Endothelial cell (in vitro differentiated cells): ENCODE results near the gene TRIM44. TPM values are rescaled to one million over a fixed set of nuclear protein-coding genes. Genes with fewer than 3 reads are reported as not detected.

Experiments
- DNase-seq: peaks from one replicate; pipeline ENCODE4 v3.0.0; 2021; ENCODE audit warnings: low spot score
- H3K27ac Mint-ChIP-seq: one replicate; pipeline ENCODE4 v1.8.0; 2021; ENCODE audit warnings: mixed read lengths, inconsistent platforms; ENCODE audit not compliant: unreplicated experiment
- H3K27me3 Mint-ChIP-seq: one replicate; pipeline ENCODE4 v1.8.0; 2021; ENCODE audit warnings: mild to moderate bottlenecking, moderate library complexity, mixed read lengths, inconsistent platforms; ENCODE audit not compliant: unreplicated experiment
- H3K36me3 Mint-ChIP-seq: one replicate; pipeline ENCODE4 v1.8.0; 2021; ENCODE audit warnings: mild to moderate bottlenecking, low read depth, mixed read lengths, inconsistent platforms; ENCODE audit not compliant: unreplicated experiment
- H3K4me1 Mint-ChIP-seq: one replicate; pipeline ENCODE4 v1.8.0; 2021; ENCODE audit warnings: mild to moderate bottlenecking, mixed read lengths, inconsistent platforms; ENCODE audit not compliant: unreplicated experiment
- H3K4me3 Mint-ChIP-seq: one replicate; pipeline ENCODE4 v1.8.0; 2021; ENCODE audit warnings: mild to moderate bottlenecking, mixed read lengths, inconsistent platforms; ENCODE audit not compliant: unreplicated experiment
- H3K9me3 Mint-ChIP-seq: one replicate; pipeline ENCODE4 v1.8.0; 2021; ENCODE audit warnings: mixed read lengths, inconsistent platforms; ENCODE audit not compliant: unreplicated experiment
- long read RNA-seq: library from polyadenylated mRNA; unstranded; transcript quantifications from one replicate; pipeline ENCODE4 v2.0.0, GENCODE V29; 2020; ENCODE audit not compliant: unreplicated experiment
- total RNA-seq: library from RNA; stranded (reverse); fragmentation: NEBNext Ultra II Directional; extraction: Animal tissue kit (Norgen Biotek cat#: 25700); gene quantifications from one replicate; pipeline ENCODE4 v1.2.1, GENCODE V29; 2021; ENCODE audit not compliant: unreplicated experiment
- TF ChIP-seq, protein P1 (sequence below): fragments of 200-600 bp; sonication (generic); IDR thresholded peaks from one replicate; pipeline ENCODE4 v1.5.0; 2021; ENCODE audit warnings: antibody characterized with exemption; ENCODE audit not compliant: unreplicated experiment

Gene TRIM44, protein sequence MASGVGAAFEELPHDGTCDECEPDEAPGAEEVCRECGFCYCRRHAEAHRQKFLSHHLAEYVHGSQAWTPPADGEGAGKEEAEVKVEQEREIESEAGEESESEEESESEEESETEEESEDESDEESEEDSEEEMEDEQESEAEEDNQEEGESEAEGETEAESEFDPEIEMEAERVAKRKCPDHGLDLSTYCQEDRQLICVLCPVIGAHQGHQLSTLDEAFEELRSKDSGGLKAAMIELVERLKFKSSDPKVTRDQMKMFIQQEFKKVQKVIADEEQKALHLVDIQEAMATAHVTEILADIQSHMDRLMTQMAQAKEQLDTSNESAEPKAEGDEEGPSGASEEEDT
- total RNA-seq: 48.6 TPM
- long read RNA-seq, full-length matches to known transcripts: 11 of 15 reads
- long read RNA-seq, partial matches to known transcripts: 0 of 15 reads
- long read RNA-seq, other reads (novel, unspliced or antisense): 4 of 15 reads

DNA sequence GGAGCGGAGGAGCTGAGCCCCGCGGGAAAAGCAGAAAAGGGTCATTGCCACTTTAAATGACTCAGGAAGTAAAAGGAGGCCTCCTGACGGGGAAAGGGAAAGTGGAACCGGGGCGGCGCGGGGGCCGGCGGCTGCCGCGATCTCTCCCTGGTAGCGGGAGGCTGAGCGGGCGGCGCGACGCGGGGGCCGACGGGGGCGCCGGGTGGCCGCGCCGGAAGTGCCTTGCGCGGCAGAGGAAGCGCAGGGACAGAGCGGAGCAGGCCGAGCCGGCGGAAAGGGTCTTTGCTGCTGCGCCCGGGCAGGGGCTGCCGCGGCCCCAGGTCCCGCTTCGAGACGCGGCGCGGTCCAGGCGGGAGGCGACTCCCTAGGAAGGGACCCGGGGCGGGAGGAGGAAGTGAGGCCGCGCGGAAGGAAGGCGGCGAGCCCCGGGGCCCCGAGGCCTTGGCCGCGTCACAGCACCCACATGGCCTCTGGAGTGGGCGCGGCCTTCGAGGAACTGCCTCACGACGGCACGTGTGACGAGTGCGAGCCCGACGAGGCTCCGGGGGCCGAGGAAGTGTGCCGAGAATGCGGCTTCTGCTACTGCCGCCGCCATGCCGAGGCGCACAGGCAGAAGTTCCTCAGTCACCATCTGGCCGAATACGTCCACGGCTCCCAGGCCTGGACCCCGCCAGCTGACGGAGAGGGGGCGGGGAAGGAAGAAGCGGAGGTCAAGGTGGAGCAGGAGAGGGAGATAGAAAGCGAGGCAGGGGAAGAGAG lies at the start of gene TRIM44:
Gene TRIM44, plus strand, starts transcription at position 127 of the 759 bp plus-strand sequence. Its CDS starts 337 bp downstream, at position 464.
- H3K27ac Mint-ChIP-seq: peak within 1 kb of the TSS; percentile 90
- TF ChIP-seq, protein P1, sequence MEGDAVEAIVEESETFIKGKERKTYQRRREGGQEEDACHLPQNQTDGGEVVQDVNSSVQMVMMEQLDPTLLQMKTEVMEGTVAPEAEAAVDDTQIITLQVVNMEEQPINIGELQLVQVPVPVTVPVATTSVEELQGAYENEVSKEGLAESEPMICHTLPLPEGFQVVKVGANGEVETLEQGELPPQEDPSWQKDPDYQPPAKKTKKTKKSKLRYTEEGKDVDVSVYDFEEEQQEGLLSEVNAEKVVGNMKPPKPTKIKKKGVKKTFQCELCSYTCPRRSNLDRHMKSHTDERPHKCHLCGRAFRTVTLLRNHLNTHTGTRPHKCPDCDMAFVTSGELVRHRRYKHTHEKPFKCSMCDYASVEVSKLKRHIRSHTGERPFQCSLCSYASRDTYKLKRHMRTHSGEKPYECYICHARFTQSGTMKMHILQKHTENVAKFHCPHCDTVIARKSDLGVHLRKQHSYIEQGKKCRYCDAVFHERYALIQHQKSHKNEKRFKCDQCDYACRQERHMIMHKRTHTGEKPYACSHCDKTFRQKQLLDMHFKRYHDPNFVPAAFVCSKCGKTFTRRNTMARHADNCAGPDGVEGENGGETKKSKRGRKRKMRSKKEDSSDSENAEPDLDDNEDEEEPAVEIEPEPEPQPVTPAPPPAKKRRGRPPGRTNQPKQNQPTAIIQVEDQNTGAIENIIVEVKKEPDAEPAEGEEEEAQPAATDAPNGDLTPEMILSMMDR: no peak
- peaks cover 22% of the 10 kb centered on the region for H3K36me3 Mint-ChIP-seq
- H3K4me1 Mint-ChIP-seq: peaks cover 11% of the 10 kb centered on the region
- DNase-seq: peak; percentile 64
- peaks cover 2% of the 10 kb centered on the region for H3K27me3 Mint-ChIP-seq
- H3K9me3 Mint-ChIP-seq: peaks cover 6% of the 10 kb centered on the region
- H3K4me3 Mint-ChIP-seq: peak within 1 kb of the TSS; percentile 91

DNA sequence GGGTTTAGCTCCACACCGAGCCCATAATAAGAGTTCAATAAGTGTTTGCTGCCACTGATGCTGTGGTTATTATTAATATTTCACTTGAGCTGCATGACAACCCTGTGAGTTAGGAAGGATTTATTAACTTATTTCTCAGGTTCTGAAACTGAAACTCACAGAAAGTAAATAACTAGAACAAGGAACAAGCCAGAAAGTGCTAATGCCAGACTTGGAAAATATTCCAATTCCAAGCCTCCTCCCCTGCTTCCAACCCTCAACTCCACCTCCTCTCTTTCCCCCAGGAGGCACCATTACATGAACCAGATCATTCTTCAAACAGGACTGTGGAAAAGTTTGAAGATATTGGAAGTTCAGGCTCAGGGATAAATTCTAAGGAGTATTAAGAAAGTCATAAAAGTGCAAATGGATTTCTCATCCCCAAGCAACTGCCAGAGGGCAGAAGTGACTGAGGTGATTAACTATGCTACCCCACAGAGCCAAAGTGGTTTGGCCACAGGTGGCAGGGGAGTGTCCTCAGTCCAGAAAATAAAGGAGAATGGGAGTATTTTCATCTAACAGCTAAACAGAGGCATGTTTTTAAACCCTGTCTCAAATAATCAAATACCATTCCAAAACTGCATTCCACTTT lies 47.5 kb upstream of the TRIM44 start:
- Mint-ChIP-seq H3K36me3 (peaks cover 6% of the 10 kb centered on the region), H3K27me3 (peaks cover 12% of the 10 kb centered on the region), H3K4me1 (peaks cover 20% of the 10 kb centered on the region), H3K9me3 (no peaks in the 10 kb centered on the region), H3K27ac (no peak overlapping the region), H3K4me3 (no peak overlapping the region)
- TF ChIP-seq, protein P1: no peak
- DNase-seq: no peak

DNA sequence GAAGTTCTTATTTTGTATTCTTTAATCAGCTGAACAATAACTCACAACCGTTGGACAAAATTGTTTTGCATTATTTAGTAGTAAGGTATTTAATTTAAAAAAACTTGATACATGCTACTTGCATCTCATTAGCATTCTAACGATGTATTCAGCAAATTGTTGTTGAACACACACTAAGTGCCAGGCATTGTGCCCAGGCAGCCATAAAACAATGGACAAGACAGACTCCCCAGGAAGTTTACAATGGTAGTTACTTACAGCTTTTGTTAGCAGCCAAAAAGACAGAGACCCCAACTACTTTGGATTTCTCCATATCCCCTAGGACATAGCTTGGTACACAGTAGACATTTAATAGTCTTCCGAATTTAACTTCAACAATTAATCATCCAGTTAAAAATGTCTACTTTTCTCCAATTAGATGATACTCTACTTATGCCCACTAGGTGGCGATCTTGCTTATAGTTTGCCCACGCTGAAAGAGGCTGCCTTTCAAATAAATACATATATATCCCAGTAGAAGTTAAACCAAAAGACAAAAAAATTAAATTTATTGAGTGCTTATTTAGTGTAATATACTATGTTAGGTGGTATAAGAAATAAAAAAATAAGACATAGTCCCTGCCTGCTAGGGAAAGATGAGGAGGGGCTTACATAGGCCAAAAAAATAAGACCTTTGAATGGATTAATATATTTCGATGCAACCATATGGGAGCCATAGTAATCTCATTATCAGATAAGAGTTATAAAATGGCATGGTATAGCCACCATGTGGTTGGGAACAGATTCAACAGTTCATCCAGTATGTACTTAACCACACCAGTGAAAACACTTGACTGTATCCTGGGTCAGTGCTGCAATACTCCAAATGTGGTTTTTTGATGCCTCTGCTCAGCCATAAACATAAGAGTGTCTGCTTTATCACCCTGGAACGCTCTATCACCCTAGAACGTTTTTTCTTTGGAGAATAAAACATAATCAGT lies 46.4 kb upstream of the TRIM44 start:
- Mint-ChIP-seq H3K27me3 (peaks cover 12% of the 10 kb centered on the region), H3K36me3 (peaks cover 6% of the 10 kb centered on the region), H3K4me3 (no peak overlapping the region), H3K9me3 (no peaks in the 10 kb centered on the region), H3K27ac (peak overlapping the region; percentile 67), H3K4me1 (peaks cover 28% of the 10 kb centered on the region)
- TF ChIP-seq, protein P1: peak; percentile 89
- DNase-seq: no peak

DNA sequence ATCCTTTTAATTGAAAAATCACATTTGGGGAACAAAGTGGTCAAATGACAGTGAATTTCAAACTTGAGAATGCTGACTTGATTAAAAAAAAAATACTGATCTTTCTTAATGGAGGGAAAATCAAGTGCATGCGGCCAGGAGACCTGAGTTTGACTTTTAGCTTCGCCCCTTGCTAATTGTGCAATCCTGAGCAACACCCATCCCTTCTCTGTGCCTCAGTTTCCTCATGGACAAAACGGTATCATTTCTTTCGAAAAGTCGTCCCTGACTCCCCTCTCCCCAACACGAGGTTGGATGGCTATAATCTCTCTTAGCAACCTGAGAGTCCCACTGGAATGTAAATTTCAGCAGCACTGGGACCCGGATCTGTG lies 45.3 kb upstream of the TRIM44 start:
- Mint-ChIP-seq H3K4me1 (peaks cover 30% of the 10 kb centered on the region), H3K9me3 (no peaks in the 10 kb centered on the region), H3K4me3 (peak overlapping the region; percentile 93), H3K27me3 (peaks cover 12% of the 10 kb centered on the region), H3K27ac (peak overlapping the region; percentile 95), H3K36me3 (peaks cover 6% of the 10 kb centered on the region)
- DNase-seq: no peak
- TF ChIP-seq, protein P1: no peak
